Measurements from ENCODE around the gene STAG1. TPM values are rescaled to one million over a fixed set of nuclear protein-coding genes. Genes with fewer than 3 reads are reported as not detected.

Gene STAG1
- total RNA-seq, 6 experiments from 2014 or later: 33.7 to 45.3 (median 43.8) TPM

- no peak for DNase-seq
- Mint-ChIP-seq H3K27me3 (ENCODE audit: insufficient read depth) (no peaks in the 10 kb centered on the region), H3K9me3 (no peaks in the 10 kb centered on the region), H3K36me3 (ENCODE audit: low read depth) (peaks cover 8% of the 10 kb centered on the region; the same call in 1 of the 2 replicates), H3K27ac (no peak overlapping the region), H3K4me3 (no peak overlapping the region), H3K4me1 (ENCODE audit: low read depth) (no peaks in the 10 kb centered on the region)
- TF ChIP-seq, protein P1, sequence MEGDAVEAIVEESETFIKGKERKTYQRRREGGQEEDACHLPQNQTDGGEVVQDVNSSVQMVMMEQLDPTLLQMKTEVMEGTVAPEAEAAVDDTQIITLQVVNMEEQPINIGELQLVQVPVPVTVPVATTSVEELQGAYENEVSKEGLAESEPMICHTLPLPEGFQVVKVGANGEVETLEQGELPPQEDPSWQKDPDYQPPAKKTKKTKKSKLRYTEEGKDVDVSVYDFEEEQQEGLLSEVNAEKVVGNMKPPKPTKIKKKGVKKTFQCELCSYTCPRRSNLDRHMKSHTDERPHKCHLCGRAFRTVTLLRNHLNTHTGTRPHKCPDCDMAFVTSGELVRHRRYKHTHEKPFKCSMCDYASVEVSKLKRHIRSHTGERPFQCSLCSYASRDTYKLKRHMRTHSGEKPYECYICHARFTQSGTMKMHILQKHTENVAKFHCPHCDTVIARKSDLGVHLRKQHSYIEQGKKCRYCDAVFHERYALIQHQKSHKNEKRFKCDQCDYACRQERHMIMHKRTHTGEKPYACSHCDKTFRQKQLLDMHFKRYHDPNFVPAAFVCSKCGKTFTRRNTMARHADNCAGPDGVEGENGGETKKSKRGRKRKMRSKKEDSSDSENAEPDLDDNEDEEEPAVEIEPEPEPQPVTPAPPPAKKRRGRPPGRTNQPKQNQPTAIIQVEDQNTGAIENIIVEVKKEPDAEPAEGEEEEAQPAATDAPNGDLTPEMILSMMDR (IDR thresholded peaks at IDR 0.05): no peak
These were observed 458.9 kb downstream of the STAG1 start for GRCh38 chr3:136293279-136293678.

GRCh38 chr3:136292500-136292899, 459.7 kb downstream of the STAG1 start:
- H3K9me3 Mint-ChIP-seq: no peaks in the 10 kb centered on the region
- H3K4me1 Mint-ChIP-seq (ENCODE audit: low read depth): no peaks in the 10 kb centered on the region
- no peak for DNase-seq
- TF ChIP-seq, protein P1 (IDR thresholded peaks at IDR 0.05): no peak
- no peak overlapping the region for H3K27ac Mint-ChIP-seq
- H3K36me3 Mint-ChIP-seq (ENCODE audit: low read depth): peaks cover 8% of the 10 kb centered on the region; the same call in 1 of the 2 replicates
- no peak overlapping the region for H3K4me3 Mint-ChIP-seq
- no peaks in the 10 kb centered on the region for H3K27me3 Mint-ChIP-seq (ENCODE audit: insufficient read depth)

DNA sequence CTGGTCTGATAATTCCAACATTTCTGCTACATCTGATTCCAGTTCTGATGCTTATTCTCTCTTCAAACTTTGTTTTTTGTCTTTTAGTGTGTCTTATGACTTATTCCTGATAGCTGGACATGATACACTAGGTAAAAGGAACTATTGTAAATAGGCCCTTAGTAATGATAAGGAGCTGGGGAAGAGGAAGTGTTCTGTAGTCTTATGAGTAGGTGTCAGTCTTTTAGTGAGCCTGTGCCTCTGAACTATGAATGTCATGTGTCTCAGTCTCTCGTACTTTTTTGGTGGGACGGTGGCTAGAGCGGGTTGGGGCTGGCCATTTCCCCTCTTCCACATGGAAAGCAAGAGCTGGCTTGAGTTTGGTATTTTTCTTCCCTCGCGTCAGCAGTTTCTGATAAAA, 460.9 kb downstream of the STAG1 start:
- no peak for DNase-seq
- Mint-ChIP-seq H3K9me3 (no peaks in the 10 kb centered on the region), H3K27me3 (ENCODE audit: insufficient read depth) (no peaks in the 10 kb centered on the region), H3K36me3 (ENCODE audit: low read depth) (peaks cover 8% of the 10 kb centered on the region; the same call in 1 of the 2 replicates), H3K27ac (no peak overlapping the region), H3K4me3 (no peak overlapping the region), H3K4me1 (ENCODE audit: low read depth) (no peaks in the 10 kb centered on the region)
- TF ChIP-seq, protein P1 (IDR thresholded peaks at IDR 0.05): no peak

Other genes with a start within 250 kb of the STAG1 start
- 10 to 100 TPM; 19.4 to 23.9 (median 22.1) TPM for gene SLC35G2, start 66.7 kb upstream of the STAG1 start, total RNA-seq (2021; fragmentation: NEBNext Ultra II Directional; extraction: Animal tissue kit (Norgen Biotek cat#: 25700))
- gene NCK1, start 109.8 kb upstream of the STAG1 start, total RNA-seq (2021; fragmentation: NEBNext Ultra II Directional; extraction: Animal tissue kit (Norgen Biotek cat#: 25700)): 10 to 100 TPM; 37.3 to 48.3 (median 40.8) TPM
- 1 to 10 TPM in 1 of 6 experiments, under 1 TPM in 5; 0.51 to 1.5 (median 0.82) TPM for gene IL20RB, start 205.6 kb upstream of the STAG1 start, total RNA-seq (2021; fragmentation: NEBNext Ultra II Directional; extraction: Animal tissue kit (Norgen Biotek cat#: 25700))

All from HFFc6 (cell line).